ENCODE results near the gene CEBPZ. TPM values are rescaled to one million over a fixed set of nuclear protein-coding genes. Genes with fewer than 3 reads are reported as not detected.

Gene CEBPZ
- polyA plus RNA-seq, 1 experiment, result 21.1 TPM

DNA sequence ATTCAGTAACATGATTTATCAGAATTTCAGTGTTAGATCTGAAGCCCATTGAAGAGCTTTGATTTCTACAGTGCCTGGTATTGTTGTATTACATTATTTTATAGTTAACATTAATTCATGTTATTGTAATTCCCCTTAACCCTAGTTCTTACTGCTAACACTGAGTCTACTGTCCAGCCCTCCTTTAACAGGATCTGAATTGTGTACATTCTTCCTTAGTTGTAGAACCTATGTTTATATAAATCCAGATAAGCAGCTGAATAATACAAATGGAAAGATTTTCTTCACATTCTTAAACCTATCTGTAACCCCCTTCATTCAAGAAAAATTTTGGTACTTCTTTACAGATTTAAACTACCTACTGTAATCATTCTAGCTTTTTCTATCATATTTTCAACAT lies 14.8 kb upstream of the CEBPZ start:
- Histone ChIP-seq H3K4me3 (ENCODE audit: low read depth, low read length) (no peak overlapping the region), H3K9me3 (ENCODE audit: control insufficient read depth, insufficient read depth, low read length) (no peaks in the 10 kb centered on the region), H3K27ac (ENCODE audit: low read depth, low read length) (no peak overlapping the region), H3K27me3 (ENCODE audit: control insufficient read depth, insufficient read depth, low read length) (no peaks in the 10 kb centered on the region)
- ChIA-PET CTCF (interaction anchor here (1.2 to 1.4 kb wide), 2 partner anchors 78 to 631 kb away, joined by 4 to 5 read pairs; no protein-coding TSS in a partner anchor), POLR2A (no interaction called here)
- DNase-seq (ENCODE audit: low read depth, low spot score), result no peak
- TF ChIP-seq, protein P1, sequence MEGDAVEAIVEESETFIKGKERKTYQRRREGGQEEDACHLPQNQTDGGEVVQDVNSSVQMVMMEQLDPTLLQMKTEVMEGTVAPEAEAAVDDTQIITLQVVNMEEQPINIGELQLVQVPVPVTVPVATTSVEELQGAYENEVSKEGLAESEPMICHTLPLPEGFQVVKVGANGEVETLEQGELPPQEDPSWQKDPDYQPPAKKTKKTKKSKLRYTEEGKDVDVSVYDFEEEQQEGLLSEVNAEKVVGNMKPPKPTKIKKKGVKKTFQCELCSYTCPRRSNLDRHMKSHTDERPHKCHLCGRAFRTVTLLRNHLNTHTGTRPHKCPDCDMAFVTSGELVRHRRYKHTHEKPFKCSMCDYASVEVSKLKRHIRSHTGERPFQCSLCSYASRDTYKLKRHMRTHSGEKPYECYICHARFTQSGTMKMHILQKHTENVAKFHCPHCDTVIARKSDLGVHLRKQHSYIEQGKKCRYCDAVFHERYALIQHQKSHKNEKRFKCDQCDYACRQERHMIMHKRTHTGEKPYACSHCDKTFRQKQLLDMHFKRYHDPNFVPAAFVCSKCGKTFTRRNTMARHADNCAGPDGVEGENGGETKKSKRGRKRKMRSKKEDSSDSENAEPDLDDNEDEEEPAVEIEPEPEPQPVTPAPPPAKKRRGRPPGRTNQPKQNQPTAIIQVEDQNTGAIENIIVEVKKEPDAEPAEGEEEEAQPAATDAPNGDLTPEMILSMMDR (IDR thresholded peaks at IDR 0.05; ENCODE audit: low read depth, low read length), result no peak

DNA sequence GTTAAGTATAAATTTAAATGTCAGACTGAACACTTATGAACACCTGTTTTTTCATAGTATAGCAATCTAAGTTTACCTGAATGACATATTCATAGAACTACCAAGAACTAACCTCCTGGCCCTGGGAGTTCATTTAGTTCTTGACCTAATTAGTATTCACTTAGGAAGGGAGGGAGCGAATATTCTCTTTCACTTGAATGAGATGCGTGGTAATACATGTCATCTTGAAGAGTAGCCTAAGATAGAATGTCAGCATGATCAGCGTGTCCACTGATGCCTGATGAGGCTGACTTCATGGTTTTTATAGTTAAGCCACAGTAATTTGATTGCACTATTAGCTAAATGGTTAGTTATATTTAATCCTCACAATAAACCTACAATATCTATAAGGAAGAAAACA lies 13.4 kb upstream of the CEBPZ start:
- TF ChIP-seq, protein P1 (IDR thresholded peaks at IDR 0.05; ENCODE audit: low read depth, low read length), result no peak
- Histone ChIP-seq H3K4me3 (ENCODE audit: low read depth, low read length) (no peak overlapping the region), H3K27ac (ENCODE audit: low read depth, low read length) (no peak overlapping the region), H3K27me3 (ENCODE audit: control insufficient read depth, insufficient read depth, low read length) (no peaks in the 10 kb centered on the region), H3K9me3 (ENCODE audit: control insufficient read depth, insufficient read depth, low read length) (no peaks in the 10 kb centered on the region)
- no peak for DNase-seq (ENCODE audit: low read depth, low spot score)
- POLR2A ChIA-PET, result no interaction called here
- CTCF ChIA-PET, result no interaction called here

- Histone ChIP-seq H3K27me3 (ENCODE audit: control insufficient read depth, insufficient read depth, low read length) (no peaks in the 10 kb centered on the region), H3K9me3 (ENCODE audit: control insufficient read depth, insufficient read depth, low read length) (no peaks in the 10 kb centered on the region), H3K27ac (ENCODE audit: low read depth, low read length) (no peak overlapping the region), H3K4me3 (ENCODE audit: low read depth, low read length) (no peak overlapping the region)
- TF ChIP-seq, protein P1 (IDR thresholded peaks at IDR 0.05; ENCODE audit: low read depth, low read length), result no peak
- POLR2A ChIA-PET, result no interaction called here
- CTCF ChIA-PET, result interaction anchor here (0.6 kb wide), 1 partner anchor 99 kb away, joined by 4 read pairs; no protein-coding TSS in a partner anchor
- DNase-seq (ENCODE audit: low read depth, low spot score), result no peak
Observed at GRCh38 chr2:37244017-37244416, 12.6 kb upstream of the CEBPZ start.

DNA sequence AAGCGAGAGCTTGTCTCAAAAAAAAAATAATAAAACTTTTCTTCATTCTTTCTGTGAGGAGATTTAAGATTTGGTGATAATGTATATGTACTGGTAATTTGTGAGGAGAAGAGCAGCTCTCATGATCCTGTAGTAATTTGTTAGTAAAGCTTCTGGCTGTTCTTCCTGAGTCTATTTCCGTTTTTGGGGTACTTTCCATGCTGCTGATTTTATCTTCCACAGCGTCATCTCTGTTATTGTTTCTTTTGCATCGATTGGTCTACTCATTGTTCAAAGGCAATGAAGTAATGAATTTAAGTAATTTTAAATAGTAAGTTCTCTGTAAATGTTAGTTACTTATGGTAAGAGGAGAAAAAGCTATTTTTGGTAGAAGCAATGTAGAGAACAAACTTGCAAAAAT lies 12.0 kb upstream of the CEBPZ start:
- Histone ChIP-seq H3K9me3 (ENCODE audit: control insufficient read depth, insufficient read depth, low read length) (no peaks in the 10 kb centered on the region), H3K4me3 (ENCODE audit: low read depth, low read length) (no peak overlapping the region), H3K27ac (ENCODE audit: low read depth, low read length) (no peak overlapping the region), H3K27me3 (ENCODE audit: control insufficient read depth, insufficient read depth, low read length) (no peaks in the 10 kb centered on the region)
- TF ChIP-seq, protein P1 (IDR thresholded peaks at IDR 0.05; ENCODE audit: low read depth, low read length), result no peak
- ChIA-PET CTCF (interaction anchor here (0.6 kb wide), 1 partner anchor 77 kb away, joined by 4 read pairs; no protein-coding TSS in a partner anchor), POLR2A (no interaction called here)
- no peak for DNase-seq (ENCODE audit: low read depth, low spot score)

- H3K9me3 ChIP-seq (ENCODE audit: control insufficient read depth, insufficient read depth, low read length), result peaks cover 4% of the 10 kb centered on the region; the same call in 1 of the 2 replicates
- H3K4me3 ChIP-seq (ENCODE audit: low read depth, low read length), result peak overlapping the region; percentile 99
- no peaks in the 10 kb centered on the region for H3K27me3 ChIP-seq (ENCODE audit: control insufficient read depth, insufficient read depth, low read length)
- H3K27ac ChIP-seq (ENCODE audit: low read depth, low read length), result peak overlapping the region; percentile 96
- ChIA-PET CTCF (interaction anchor here (1.1 kb wide), 1 partner anchor 64 kb away, joined by 3 read pairs; no protein-coding TSS in a partner anchor), POLR2A (interaction anchor here (0.6 to 1.0 kb wide), 2 partner anchors 35 to 124 kb away, joined by 3 read pairs; no protein-coding TSS in a partner anchor)
- TF ChIP-seq, protein P1 (IDR thresholded peaks at IDR 0.05; ENCODE audit: low read depth, low read length), result no peak
- no peak for DNase-seq (ENCODE audit: low read depth, low spot score)
Observed at GRCh38 chr2:37232131-37232933, 936 bp upstream of the CEBPZ start.

All from AG04450 (cell line).